ENCODE results near the gene MRPL46. TPM values are rescaled to one million over a fixed set of nuclear protein-coding genes. Genes with fewer than 3 reads are reported as not detected.

The MRPL46 gene
- total and polyA plus RNA-seq, 2 of the 13 experiments (the other 11 are each of a cell fraction or from before 2014, with no cell fraction given) = 62.9 to 79.2 TPM

- TF ChIP-seq ATF4 (CRISPR knock-in tag; IDR thresholded peaks at IDR 0.05) (peak in 1 of 2 experiments; percentile 41; a peak in 1 of 4 replicates), SPEN (CRISPR knock-in tag; IDR thresholded peaks at IDR 0.05; ENCODE audit: low read depth) (peak; percentile 77; the same call in 1 of the 2 replicates), ZNF253 (CRISPR knock-in tag; IDR thresholded peaks at IDR 0.05; ENCODE audit: borderline replicate concordance) (no peak), ARID5B (CRISPR knock-in tag; IDR thresholded peaks at IDR 0.05) (peak; percentile 21), FOXA3 (CRISPR knock-in tag; IDR thresholded peaks at IDR 0.05) (peak; percentile 23; the same call in 1 of the 2 replicates), ZNF576 (CRISPR knock-in tag; IDR thresholded peaks at IDR 0.05) (no peak), XBP1 (CRISPR knock-in tag; IDR thresholded peaks at IDR 0.05) (peak; percentile 76; the same call in 1 of the 2 replicates), NCOA2 (CRISPR knock-in tag; IDR thresholded peaks at IDR 0.05) (peak; percentile 37; the same call in 1 of the 2 replicates), ZSCAN31 (CRISPR knock-in tag; IDR thresholded peaks at IDR 0.05; ENCODE audit: low read depth) (peak; percentile 32; the same call in 1 of the 2 replicates), DR1 (CRISPR knock-in tag; IDR thresholded peaks at IDR 0.05) (0 out of 2 replicates have a peak, but pooled peaks have one; percentile 46), RBFOX2 (IDR thresholded peaks at IDR 0.05; ENCODE audit: low read depth, low read length) (peak; percentile 86), CSRNP1 (CRISPR knock-in tag; IDR thresholded peaks at IDR 0.05) (peak; percentile 89; the same call in 1 of the 2 replicates), ZNF484 (CRISPR knock-in tag; IDR thresholded peaks at IDR 0.05; ENCODE audit: borderline replicate concordance, low read depth) (no peak), STAT5B (CRISPR knock-in tag; IDR thresholded peaks at IDR 0.05) (no peak), YEATS2 (CRISPR knock-in tag; IDR thresholded peaks at IDR 0.05; ENCODE audit: borderline replicate concordance) (peak; percentile 73), ZNF503 (CRISPR knock-in tag; IDR thresholded peaks at IDR 0.05) (0 out of 2 replicates have a peak, but pooled peaks have one; percentile 18), PHF21A (CRISPR knock-in tag; IDR thresholded peaks at IDR 0.05) (peak; percentile 53)
These were observed at the start of gene MRPL46, which contains the start of gene MRPS11 (continued) for GRCh38 chr15:88467073-88467934.
